ENCODE measurements around the gene ZC3HAV1L.

GRCh38 chr7:139061416-139061815 lies 25.6 kb upstream of the ZC3HAV1L start:
- TF ChIP-seq, protein P1, sequence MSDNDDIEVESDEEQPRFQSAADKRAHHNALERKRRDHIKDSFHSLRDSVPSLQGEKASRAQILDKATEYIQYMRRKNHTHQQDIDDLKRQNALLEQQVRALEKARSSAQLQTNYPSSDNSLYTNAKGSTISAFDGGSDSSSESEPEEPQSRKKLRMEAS (IDR thresholded peaks at IDR 0.05): no peak
- TF ChIP-seq ZBTB7A (IDR thresholded peaks at IDR 0.05; ENCODE audit: low read depth) (no peak), EP300 (IDR thresholded peaks at IDR 0.05; ENCODE audit: borderline replicate concordance) (no peak), TAF1 (IDR thresholded peaks at IDR 0.05; ENCODE audit: low read depth) (no peak), CREB1 (IDR thresholded peaks at IDR 0.05; ENCODE audit: low read depth) (no peak), TEAD4 (IDR thresholded peaks at IDR 0.05) (no peak)

All from Ishikawa (cell line).